GM18508 (cell line): Measurements from ENCODE around the gene RBM42.
"Not testable (repeated sequence)": the region's sequence is repeated elsewhere in the genome, so short reads cannot be mapped to it uniquely, and the experiment has no call there.

Source experiments
- ATAC-seq: cut with Tn5 transposase; IDR thresholded peaks from one replicate; pipeline ENCODE4 v1.9.1; 2021; ENCODE audit warnings: moderate number of reproducible peaks; ENCODE audit not compliant: insufficient read depth, unreplicated experiment

The RBM42 gene

GRCh38 chr19:35628565-35629331 is at the start of gene RBM42:
Gene RBM42, plus strand, starts transcription at chr19:35629036. Its CDS starts 118 bp downstream, at chr19:35629154.
- peak; percentile 93 for ATAC-seq

- ATAC-seq = no peak
Measured at GRCh38 chr19:35582760-35583159, 46.1 kb upstream of the RBM42 start.

- ATAC-seq = no peak
Measured at GRCh38 chr19:35585848-35586247, 43.0 kb upstream of the RBM42 start, which contains the start of gene PMIS2. Gene PMIS2, plus strand, starts transcription at chr19:35586173. Its CDS starts 87 bp downstream, at chr19:35586260.

- ATAC-seq = no peak
Measured at GRCh38 chr19:35587321-35587720, 41.5 kb upstream of the RBM42 start.

- no peak for ATAC-seq
Measured at GRCh38 chr19:35590875-35591274, 38.0 kb upstream of the RBM42 start.

GRCh38 chr19:35592226-35592625 is 36.6 kb upstream of the RBM42 start:
- no peak for ATAC-seq

GRCh38 chr19:35595026-35595425 is 33.8 kb upstream of the RBM42 start:
- ATAC-seq = not testable (repeated sequence)

- ATAC-seq = no peak
Measured at GRCh38 chr19:35595928-35596327, 32.9 kb upstream of the RBM42 start.

- no peak for ATAC-seq
Measured at GRCh38 chr19:35596366-35596999, 32.4 kb upstream of the RBM42 start.

GRCh38 chr19:35601971-35602370 is 26.9 kb upstream of the RBM42 start:
- ATAC-seq = no peak

- not testable (repeated sequence) for ATAC-seq
Measured at GRCh38 chr19:35604436-35604835, 24.4 kb upstream of the RBM42 start.

GRCh38 chr19:35607170-35607569 is 21.7 kb upstream of the RBM42 start:
- not testable (repeated sequence) for ATAC-seq

GRCh38 chr19:35607661-35608060 is 21.2 kb upstream of the RBM42 start:
- no peak for ATAC-seq

GRCh38 chr19:35608251-35608650 is 20.6 kb upstream of the RBM42 start:
- ATAC-seq = no peak

- no peak for ATAC-seq
Measured at GRCh38 chr19:35609851-35610353, 18.9 kb upstream of the RBM42 start.

GRCh38 chr19:35612224-35612558 is 16.6 kb upstream of the RBM42 start:
- ATAC-seq = no peak

- no peak for ATAC-seq
Measured at GRCh38 chr19:35612559-35613321, 16.1 kb upstream of the RBM42 start, which contains the start of gene HAUS5. Gene HAUS5, plus strand, starts transcription at chr19:35612735. Its CDS starts 60 bp downstream, at chr19:35612795.

- ATAC-seq = no peak
Measured at GRCh38 chr19:35613574-35613973, 15.3 kb upstream of the RBM42 start.

GRCh38 chr19:35615036-35615435 is 13.8 kb upstream of the RBM42 start:
- ATAC-seq = no peak

- ATAC-seq = no peak
Measured at GRCh38 chr19:35618857-35619256, 10.0 kb upstream of the RBM42 start.
